Spleen (tissue), 11 donors: ENCODE data around the gene SSTR5. TPM values are rescaled to one million over a fixed set of nuclear protein-coding genes. Genes with fewer than 3 reads are reported as not detected.

Experiments used
- DNase-seq: peaks from one replicate; pipeline ENCODE4 v3.0.0-alpha.2; 2020
- H3K27ac ChIP-seq, 8 donors: fragments of 200-600 bp; sonication (generic) in 7 of 8; 1 replicate in 4 of 8; 2 replicates in 4 of 8; pipeline versions ENCODE4 v1.5.0 to v1.8.0; 2016 to 2021; ENCODE audit warnings: inconsistent platforms in 4 of 8, mild to moderate bottlenecking in 4 of 8, moderate library complexity in 1 of 8
- H3K27me3 ChIP-seq, 7 donors: fragments of 200-600 bp; sonication (generic) in 6 of 7; replicated peaks in 1 of 7; 1 replicate in 4 of 7; 2 replicates in 3 of 7; pipeline versions ENCODE4 v1.5.0 to v1.8.0; 2016 to 2021; ENCODE audit warnings: inconsistent platforms in 3 of 7, mild to moderate bottlenecking in 1 of 7
- H3K36me3 ChIP-seq, 6 donors: fragments of 200-600 bp; sonication (generic) in 5 of 6; 1 replicate in 4 of 6; 2 replicates in 2 of 6; pipeline versions ENCODE4 v1.5.0 to v1.8.0; 2016 to 2021; ENCODE audit warnings: inconsistent platforms in 2 of 6
- H3K4me1 ChIP-seq, 6 donors: fragments of 200-600 bp; sonication (generic) in 5 of 6; 1 replicate in 3 of 6; 2 replicates in 3 of 6; pipeline versions ENCODE4 v1.5.0 to v1.8.0; 2016 to 2021; ENCODE audit warnings: inconsistent platforms in 3 of 6
- H3K4me3 ChIP-seq, 8 donors: fragments of 200-600 bp; sonication (generic) in 7 of 8; 1 replicate in 4 of 8; 2 replicates in 4 of 8; pipeline versions ENCODE4 v1.5.0 to v1.8.0; 2016 to 2021; ENCODE audit warnings: inconsistent platforms in 4 of 8, mild to moderate bottlenecking in 4 of 8, moderate library complexity in 2 of 8
- H3K9me3 ChIP-seq, 8 donors: fragments of 200-600 bp; sonication (generic) in 7 of 8; 1 replicate in 4 of 8; 2 replicates in 4 of 8; pipeline versions ENCODE4 v1.5.0 to v1.8.0; 2016 to 2021; ENCODE audit warnings: inconsistent platforms in 4 of 8
- CTCF ChIP-seq, 11 experiments: fragments of 200-600 bp in 7 of 11; fragments of 450-650 bp in 4 of 11; sonication (generic) in 4 of 11; IDR thresholded peaks in 8 of 11; conservative IDR thresholded peaks in 3 of 11; 1 replicate in 7 of 11; 2 replicates in 4 of 11; pipeline versions ENCODE4 v1.4.0 to v1.8.0; 2016 to 2021; ENCODE audit warnings: antibody characterized with exemption in 11 of 11, inconsistent platforms in 4 of 11, mild to moderate bottlenecking in 1 of 11
- POLR2A ChIP-seq, 3 donors: fragments of 450-650 bp; IDR thresholded peaks; one replicate each; pipeline ENCODE4 v1.5.1; 2017; ENCODE audit warnings: antibody characterized with exemption in 3 of 3, mild to moderate bottlenecking in 1 of 3
- POLR2AphosphoS5 ChIP-seq, 3 donors: sonication (generic); formaldehyde crosslinking; IDR thresholded peaks; one replicate each; pipeline ENCODE4 v1.5.1; 2017; ENCODE audit warnings: antibody characterized with exemption in 3 of 3
- WGBS, 5 donors: extraction: QIAGEN DNeasy Blood & Tissue Kit in 3 of 5; methylation state at CpG; one replicate each; pipeline versions ENCODE4 v1.1.5 to v1.1.7; 2013 to 2018; 5-methylcytosine and 5-hydroxymethylcytosine counted together
- intact Hi-C: fragments of 100-400 bp; cut with DNase I; formaldehyde crosslinking; loops from one replicate; pipeline ENCODE4 v1.15.0; 2023; ENCODE audit warnings: low total_unique reads
- polyA plus RNA-seq, 3 donors: library from polyadenylated mRNA; stranded (reverse); fragments of 200-250 nt; gene quantifications; one replicate each; pipeline ENCODE4 v1.2.1, GENCODE V29; 2013
- total RNA-seq, 7 donors: library from RNA; depleted of rRNA in 3 of 7; stranded (reverse); fragments of >200 nt in 3 of 7; fragmentation: NEBNext Ultra II Directional in 4 of 7; extraction: Animal tissue kit (Norgen Biotek cat#: 25700) in 4 of 7; gene quantifications; one replicate each; pipeline versions ENCODE4 v1.1.0 to v1.2.1, GENCODE V29; 2016 to 2021
- donor health status: healthy with polysubstance abuse.
- donor health status: DM: no; HTN: no; CAD: no; lungs with moderate emphysema.
- donor health status: DM: no; HTN: no; CAD: no.
- donor health status: Bipolar disorder and iron deficiency.
- donor health status: healthy.
- donor health status: DM: no; HTN: no; CAD: no.
- donor health status: DM: yes; HTN: yes; CAD: no.

Gene SSTR5
- total and polyA plus RNA-seq, 10 donors = not detected

DNA sequence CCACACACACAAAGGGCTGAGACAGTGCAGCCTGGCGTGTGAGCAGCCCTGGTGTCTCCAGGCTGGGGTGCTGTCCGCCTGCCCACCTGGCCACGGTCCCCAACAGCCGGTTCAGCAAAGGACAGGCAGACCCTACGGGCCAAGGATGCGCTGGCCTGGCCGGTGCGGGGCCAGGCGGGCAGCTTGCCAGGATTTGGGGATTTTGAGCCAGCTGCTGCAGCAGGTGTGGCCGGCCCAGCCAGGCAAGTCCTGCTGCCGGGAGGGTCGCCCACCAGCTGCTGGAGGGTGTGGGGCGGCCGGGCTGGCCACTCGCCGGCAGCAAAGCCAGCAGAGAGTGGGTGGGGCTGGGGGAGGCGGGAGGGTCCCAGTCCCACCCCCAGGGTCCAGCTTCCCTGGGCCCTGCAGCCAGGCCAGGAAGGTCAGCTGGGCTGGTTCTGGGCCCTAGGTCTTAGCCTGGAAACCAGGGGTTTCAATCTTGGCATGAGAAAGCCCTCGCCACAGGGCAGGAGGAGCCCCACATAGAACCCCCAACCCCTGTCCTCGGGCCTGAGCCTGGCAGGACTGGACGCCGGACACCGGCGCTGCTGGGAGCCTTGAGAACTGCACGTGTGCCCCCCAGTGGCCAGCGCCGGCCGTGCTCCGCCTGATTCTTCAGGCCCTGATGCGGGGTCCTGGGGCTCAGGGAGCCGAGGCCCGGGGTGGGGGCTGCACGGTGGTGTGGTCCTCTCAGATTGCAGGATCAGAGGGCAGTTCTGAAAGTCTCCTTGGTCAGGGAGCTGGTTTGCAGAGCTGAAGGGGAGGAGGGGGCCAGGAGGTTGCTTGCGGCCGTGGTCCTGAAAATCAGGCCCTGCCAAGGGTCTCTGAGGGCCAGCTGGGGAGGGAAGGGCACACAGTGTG lies 17.6 kb upstream of the SSTR5 start:
- TF ChIP-seq POLR2AphosphoS5 (IDR thresholded peaks at IDR 0.05) = peak in 1 of 3 donors; percentile 17
- no peak for TF ChIP-seq POLR2A (IDR thresholded peaks at IDR 0.05)
- TF ChIP-seq CTCF (IDR thresholded peaks at IDR 0.05 in 8 of 11, conservative IDR thresholded peaks at IDR 0.05 in 3 of 11) = peak; percentile 14 to 80 (median 69)
- 22 to 34% (median 29%) methylated on average over 19 to 34 of the region's 34 CpGs for WGBS, 5 donors
- Histone ChIP-seq H3K4me1 (peaks cover 0 to 9% (median 0%) of the 10 kb centered on the region in 6 donors), H3K36me3 (no peaks in the 10 kb centered on the region), H3K9me3 (peaks cover 0 to 35% (median 23%) of the 10 kb centered on the region in 8 donors), H3K4me3 (no peak overlapping the region), H3K27ac (no peak overlapping the region), H3K27me3 (peaks cover 0 to 70% (median 28%) of the 10 kb centered on the region in 7 donors)
- intact Hi-C loops = loop anchor here (5.0 kb wide), 1 partner anchor 243 kb away; no protein-coding TSS in a partner anchor
- no peak for DNase-seq

- no peak overlapping the region for H3K4me3 ChIP-seq
- TF ChIP-seq POLR2A (IDR thresholded peaks at IDR 0.05) (no peak), POLR2AphosphoS5 (IDR thresholded peaks at IDR 0.05) (no peak), CTCF (IDR thresholded peaks at IDR 0.05 in 8 of 11, conservative IDR thresholded peaks at IDR 0.05 in 3 of 11) (no peak)
- 57 to 76% (median 66%) methylated on average over 12 to 13 of the region's 13 CpGs for WGBS, 5 donors
- DNase-seq = no peak
- peaks cover 0 to 64% (median 28%) of the 10 kb centered on the region in 7 donors for H3K27me3 ChIP-seq
- H3K9me3 ChIP-seq = peaks cover 0 to 36% (median 27%) of the 10 kb centered on the region in 8 donors
- intact Hi-C loops = loop anchor here (5.0 kb wide), 1 partner anchor 243 kb away; no protein-coding TSS in a partner anchor
- H3K27ac ChIP-seq = no peak overlapping the region
- H3K36me3 ChIP-seq = no peaks in the 10 kb centered on the region
- H3K4me1 ChIP-seq = peaks cover 0 to 9% (median 0%) of the 10 kb centered on the region in 6 donors
Observed at GRCh38 chr16:1055557-1055924, 17.0 kb upstream of the SSTR5 start.

DNA sequence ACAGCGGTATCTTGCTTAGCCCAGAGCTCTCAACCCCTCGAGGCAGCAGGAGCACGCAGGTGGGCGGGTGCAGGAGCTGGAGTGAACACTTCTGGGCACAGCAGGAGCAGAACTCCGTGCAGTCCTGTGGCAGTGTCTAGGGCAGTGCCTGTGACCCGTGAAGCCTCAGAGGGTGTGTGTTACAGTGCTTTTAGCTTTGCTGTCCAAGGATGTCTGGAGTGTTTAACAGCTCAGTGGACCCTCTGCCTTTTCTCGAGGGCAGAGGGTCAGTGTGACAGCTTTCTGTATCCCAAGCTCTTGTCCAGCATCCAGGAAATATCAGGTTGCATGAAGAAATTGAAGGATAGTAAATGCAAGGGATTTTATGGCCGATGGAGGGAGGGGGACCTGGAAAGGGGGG lies 16.4 kb upstream of the SSTR5 start:
- TF ChIP-seq POLR2AphosphoS5 (IDR thresholded peaks at IDR 0.05) (no peak), CTCF (IDR thresholded peaks at IDR 0.05 in 8 of 11, conservative IDR thresholded peaks at IDR 0.05 in 3 of 11) (no peak), POLR2A (IDR thresholded peaks at IDR 0.05) (no peak)
- Histone ChIP-seq H3K9me3 (peaks cover 0 to 36% (median 27%) of the 10 kb centered on the region in 8 donors), H3K36me3 (no peaks in the 10 kb centered on the region), H3K27ac (no peak overlapping the region), H3K4me3 (no peak overlapping the region), H3K27me3 (peaks cover 0 to 68% (median 28%) of the 10 kb centered on the region in 7 donors), H3K4me1 (peaks cover 0 to 9% (median 0%) of the 10 kb centered on the region in 6 donors)
- 71 to 80% (median 73%) methylated on average over 8 of the region's 8 CpGs for WGBS, 5 donors
- intact Hi-C loops = loop anchor here (5.0 kb wide), 1 partner anchor 244 kb away; no protein-coding TSS in a partner anchor
- no peak for DNase-seq
